Subcutaneous adipose tissue (tissue), 4 donors: ENCODE results near the gene FOXQ1. TPM values are rescaled to one million over a fixed set of nuclear protein-coding genes. Genes with fewer than 3 reads are reported as not detected.

ENCODE experiments used
- CTCF ChIP-seq: fragments of 450-650 bp; IDR thresholded peaks from one replicate; pipeline ENCODE4 v1.5.1; 2016; ENCODE audit warnings: low read depth, mild to moderate bottlenecking, control low read depth, antibody characterized with exemption, moderate library complexity
- total RNA-seq, 4 donors: library from RNA; depleted of rRNA; stranded (reverse); fragments of >200 nt; gene quantifications; one replicate each; pipeline ENCODE4 v1.1.0, GENCODE V29; 2016

Gene FOXQ1, protein sequence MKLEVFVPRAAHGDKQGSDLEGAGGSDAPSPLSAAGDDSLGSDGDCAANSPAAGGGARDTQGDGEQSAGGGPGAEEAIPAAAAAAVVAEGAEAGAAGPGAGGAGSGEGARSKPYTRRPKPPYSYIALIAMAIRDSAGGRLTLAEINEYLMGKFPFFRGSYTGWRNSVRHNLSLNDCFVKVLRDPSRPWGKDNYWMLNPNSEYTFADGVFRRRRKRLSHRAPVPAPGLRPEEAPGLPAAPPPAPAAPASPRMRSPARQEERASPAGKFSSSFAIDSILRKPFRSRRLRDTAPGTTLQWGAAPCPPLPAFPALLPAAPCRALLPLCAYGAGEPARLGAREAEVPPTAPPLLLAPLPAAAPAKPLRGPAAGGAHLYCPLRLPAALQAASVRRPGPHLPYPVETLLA
- total RNA-seq, result under 1 TPM in 1 of 4 donors, not detected in 3; 0.44 TPM

DNA sequence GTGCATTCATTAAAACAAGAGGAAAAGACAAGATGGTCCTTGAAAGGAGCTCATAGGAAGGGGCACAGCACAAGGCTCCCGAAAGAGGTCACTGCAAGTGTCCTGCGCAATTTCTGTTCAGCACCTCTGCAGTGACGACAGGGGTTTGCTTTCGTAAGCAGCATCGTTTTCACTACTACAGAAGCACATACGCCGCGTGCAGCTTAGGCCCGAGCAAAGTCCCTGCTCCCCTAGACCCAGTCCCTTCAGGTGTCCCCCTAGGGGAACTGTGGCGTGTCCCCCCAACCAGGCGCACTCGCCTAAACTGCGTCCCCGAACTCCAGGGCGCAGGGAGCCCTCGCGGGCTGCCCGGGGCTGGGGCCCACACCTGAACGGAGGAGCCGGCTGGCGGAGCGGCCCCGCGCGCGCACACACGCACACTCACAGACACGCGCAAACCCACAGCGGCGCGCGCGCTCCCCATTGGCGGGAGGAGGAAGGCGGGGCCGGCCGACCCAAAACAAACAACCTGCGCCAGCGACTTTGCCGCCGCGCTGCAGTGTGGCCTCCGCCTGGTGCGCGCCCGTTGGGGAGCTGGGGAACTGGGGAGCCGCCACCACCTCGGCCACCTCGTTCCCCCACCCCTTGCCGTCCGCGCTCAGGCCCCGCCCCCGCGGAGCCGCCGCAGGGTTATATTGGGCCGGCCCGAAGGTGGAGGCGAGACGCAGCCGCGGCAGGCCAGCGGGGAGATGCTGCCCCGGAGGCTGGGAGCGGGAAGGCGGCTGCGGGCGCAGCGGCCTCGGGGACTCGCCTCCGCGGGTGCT, at the start of gene FOXQ1:
TSS of gene FOXQ1 (plus strand) at position 699 of the 803 bp plus-strand sequence. CDS start 607 bp downstream, outside the sequence.
- no peak for TF ChIP-seq CTCF

- no peak for TF ChIP-seq CTCF
Measured at GRCh38 chr6:1262704-1263038, 49.2 kb upstream of the FOXQ1 start.

GRCh38 chr6:1263039-1263849, 48.7 kb upstream of the FOXQ1 start:
- TF ChIP-seq CTCF, result no peak

DNA sequence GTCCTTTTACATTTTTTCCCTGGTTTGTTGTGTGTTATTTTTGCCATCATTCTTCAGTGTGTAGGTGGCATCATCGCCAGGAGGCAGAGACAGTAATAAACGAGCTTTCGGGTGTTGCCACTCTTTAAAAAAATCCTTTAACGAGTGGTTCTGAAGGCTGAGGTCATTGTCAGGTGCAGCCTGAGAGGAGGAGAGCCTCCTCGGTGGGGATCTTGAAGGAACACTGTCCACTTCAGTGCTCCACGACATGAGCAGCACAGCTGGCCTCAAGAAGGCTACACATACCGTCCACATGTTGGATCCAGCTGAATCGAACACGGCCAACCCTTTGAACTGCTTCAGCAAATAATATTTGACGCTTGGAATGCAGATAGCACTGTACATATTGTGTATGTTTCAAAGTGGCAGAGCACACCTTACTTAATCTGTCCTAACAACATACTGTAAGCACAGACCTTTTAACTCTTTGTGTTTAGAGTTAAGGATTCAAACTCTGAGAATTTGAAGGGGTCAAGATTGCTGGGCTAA, 48.0 kb upstream of the FOXQ1 start:
- TF ChIP-seq CTCF, result no peak

DNA sequence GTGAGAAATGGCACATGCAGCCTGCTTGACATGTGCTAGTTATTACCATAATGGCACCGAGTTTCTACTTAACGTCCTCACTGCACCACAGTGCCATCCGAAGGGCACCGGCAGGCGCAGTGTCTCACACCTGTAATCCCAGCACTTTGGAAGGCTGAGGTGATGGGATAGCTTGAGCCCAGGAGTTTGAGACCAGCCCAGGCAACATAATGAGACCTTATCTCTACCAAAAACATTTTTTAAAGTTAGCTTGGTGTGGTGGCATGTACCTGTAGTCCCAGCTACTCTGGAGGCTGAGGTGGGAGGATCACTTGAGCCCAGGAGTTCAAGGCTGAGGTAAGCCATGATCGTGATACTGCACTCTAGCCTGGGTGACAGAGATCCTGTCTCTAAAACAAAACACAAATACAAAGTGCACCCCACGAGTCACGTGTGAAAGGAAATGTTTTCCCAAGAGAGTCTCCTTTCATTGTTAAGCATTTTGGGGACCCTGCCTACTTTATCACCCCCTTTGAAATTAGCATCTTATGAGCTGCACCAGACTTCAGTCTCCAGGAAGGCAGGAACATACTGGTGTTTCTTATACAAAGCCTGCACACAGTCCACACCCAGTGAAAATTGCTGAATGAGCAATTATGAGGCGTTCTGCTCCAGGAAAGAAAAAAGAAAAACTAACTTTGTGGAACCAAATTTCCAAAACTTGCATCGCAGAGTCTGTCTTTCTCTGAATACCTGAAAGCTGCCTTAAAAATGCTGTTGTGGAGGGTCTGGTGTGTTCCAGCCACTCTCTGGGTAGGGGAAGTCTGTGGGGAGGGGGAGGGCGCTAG, 47.1 kb upstream of the FOXQ1 start:
- no peak for TF ChIP-seq CTCF

- no peak for TF ChIP-seq CTCF
Measured at GRCh38 chr6:1266686-1267056, 45.2 kb upstream of the FOXQ1 start.
